ENCODE measurements around the gene WAS. TPM values are rescaled to one million over a fixed set of nuclear protein-coding genes. Genes with fewer than 3 reads are reported as not detected.

The WAS gene
- polyA plus RNA-seq, 3 donors: 22.8 to 159 (median 38.0) TPM

- Histone ChIP-seq H3K9ac (ENCODE audit: insufficient read depth, low read length, poor library complexity, severe bottlenecking) (no peak overlapping the region), H3K27ac (ENCODE audit: low read depth in 1 of 2, low read length in 2 of 2) (no peak overlapping the region), H2AFZ (ENCODE audit: insufficient read depth, low read depth, low read length, poor library complexity, severe bottlenecking) (no peak overlapping the region), H3K79me2 (ENCODE audit: insufficient read depth, low read length) (no peaks in the 10 kb centered on the region), H3K36me3 (replicated peaks in 1 of 2; ENCODE audit: control insufficient read depth in 1 of 2, insufficient read depth in 2 of 2, low read length in 2 of 2) (no peaks in the 10 kb centered on the region), H3K4me1 (ENCODE audit: control insufficient read depth in 1 of 2, insufficient read depth in 2 of 2, low read length in 2 of 2) (peaks cover 16 to 20% of the 10 kb centered on the region in 2 donors), H3K4me2 (replicated peaks; ENCODE audit: extremely low read depth, low read length, poor library complexity, severe bottlenecking) (no peak overlapping the region), H3K9me3 (replicated peaks in 1 of 2; ENCODE audit: control insufficient read depth in 1 of 2, insufficient read depth in 1 of 2, low read length in 2 of 2) (no peaks in the 10 kb centered on the region), H3K4me3 (replicated peaks in 1 of 3; ENCODE audit: low read depth in 2 of 3, low read length in 3 of 3) (no peak overlapping the region), H4K20me1 (ENCODE audit: insufficient read depth, low read length) (no peaks in the 10 kb centered on the region), H3K27me3 (ENCODE audit: control insufficient read depth in 2 of 2, insufficient read depth in 2 of 2, low read length in 2 of 2) (no peaks in the 10 kb centered on the region)
- Mint-ChIP-seq H3K27ac (no peak overlapping the region), H3K36me3 (no peaks in the 10 kb centered on the region), H3K4me3 (no peak overlapping the region), H3K9me3 (peaks cover 0 to 8% (median 0%) of the 10 kb centered on the region in 7 donors), H3K4me1 (peaks cover 15% of the 10 kb centered on the region), H3K27me3 (ENCODE audit: low read depth in 3 of 3) (peaks cover 0 to 5% (median 4%) of the 10 kb centered on the region in 3 donors)
- no CpG with 5 or more reads among the region's 1 CpG for WGBS (ENCODE audit: insufficient coverage)
- no peak for DNase-seq
- no peak for TF ChIP-seq CTCF (IDR thresholded peaks at IDR 0.05)
- intact Hi-C loops (cut with micrococcal nuclease): no loop called here
Observed at GRCh38 chrX:48664156-48664555, 19.4 kb upstream of the WAS start.

GRCh38 chrX:48665991-48666390 is 17.6 kb upstream of the WAS start:
- H3K27ac ChIP-seq (ENCODE audit: low read depth in 1 of 2, low read length in 2 of 2): no peak overlapping the region
- no peak overlapping the region for H2AFZ ChIP-seq (ENCODE audit: insufficient read depth, low read depth, low read length, poor library complexity, severe bottlenecking)
- no peaks in the 10 kb centered on the region for H3K27me3 ChIP-seq (ENCODE audit: control insufficient read depth in 2 of 2, insufficient read depth in 2 of 2, low read length in 2 of 2)
- no peaks in the 10 kb centered on the region for H3K79me2 ChIP-seq (ENCODE audit: insufficient read depth, low read length)
- TF ChIP-seq CTCF (IDR thresholded peaks at IDR 0.05): no peak
- H3K36me3 ChIP-seq (replicated peaks in 1 of 2; ENCODE audit: control insufficient read depth in 1 of 2, insufficient read depth in 2 of 2, low read length in 2 of 2): no peaks in the 10 kb centered on the region
- H3K27me3 Mint-ChIP-seq (ENCODE audit: low read depth in 3 of 3): peaks cover 0 to 2% (median 2%) of the 10 kb centered on the region in 3 donors
- H3K9ac ChIP-seq (ENCODE audit: insufficient read depth, low read length, poor library complexity, severe bottlenecking): no peak overlapping the region
- intact Hi-C loops (cut with micrococcal nuclease): no loop called here
- no peak overlapping the region for H3K4me3 ChIP-seq (replicated peaks in 1 of 3; ENCODE audit: low read depth in 2 of 3, low read length in 3 of 3)
- H3K4me2 ChIP-seq (replicated peaks; ENCODE audit: extremely low read depth, low read length, poor library complexity, severe bottlenecking): no peak overlapping the region
- peaks cover 15% of the 10 kb centered on the region for H3K4me1 Mint-ChIP-seq
- H3K4me3 Mint-ChIP-seq: no peak overlapping the region
- no peak overlapping the region for H3K27ac Mint-ChIP-seq
- peaks cover 0 to 5% (median 0%) of the 10 kb centered on the region in 7 donors for H3K9me3 Mint-ChIP-seq
- H3K36me3 Mint-ChIP-seq: no peaks in the 10 kb centered on the region
- no peaks in the 10 kb centered on the region for H3K9me3 ChIP-seq (replicated peaks in 1 of 2; ENCODE audit: control insufficient read depth in 1 of 2, insufficient read depth in 1 of 2, low read length in 2 of 2)
- WGBS (ENCODE audit: insufficient coverage): no CpG with 5 or more reads among the region's 2 CpGs
- DNase-seq: no peak
- no peaks in the 10 kb centered on the region for H4K20me1 ChIP-seq (ENCODE audit: insufficient read depth, low read length)
- H3K4me1 ChIP-seq (ENCODE audit: control insufficient read depth in 1 of 2, insufficient read depth in 2 of 2, low read length in 2 of 2): peaks cover 16 to 20% of the 10 kb centered on the region in 2 donors

Measured in CD14-positive monocyte (primary cell).